Endothelial cell of umbilical vein (primary cell): ENCODE results near the gene KRTAP25-1.

Experiments used
- POLR2A ChIP-seq: IDR thresholded peaks from 2 replicates; pipeline ENCODE4 v1.6.1; 2012; ENCODE audit warnings: low read depth, mild to moderate bottlenecking, control low read depth, low read length
- POLR2AphosphoS5 ChIP-seq: IDR thresholded peaks from 2 replicates; pipeline ENCODE4 v1.6.1; 2012; ENCODE audit warnings: low read depth, mild to moderate bottlenecking, control low read depth, low read length, moderate library complexity; ENCODE audit not compliant: insufficient read depth
- TF ChIP-seq, protein P1 (sequence below), 2 donors: IDR thresholded peaks; 1 replicate in 1 of 2; 2 replicates in 1 of 2; pipeline ENCODE4 v1.5.1; 2011; ENCODE audit warnings: low read length in 2 of 2, mild to moderate bottlenecking in 2 of 2, moderate library complexity in 2 of 2, control low read depth in 1 of 2, inconsistent platforms in 1 of 2, low read depth in 1 of 2; ENCODE audit not compliant: insufficient read depth in 1 of 2; ENCODE audit errors: extremely low read depth in 1 of 2

DNA sequence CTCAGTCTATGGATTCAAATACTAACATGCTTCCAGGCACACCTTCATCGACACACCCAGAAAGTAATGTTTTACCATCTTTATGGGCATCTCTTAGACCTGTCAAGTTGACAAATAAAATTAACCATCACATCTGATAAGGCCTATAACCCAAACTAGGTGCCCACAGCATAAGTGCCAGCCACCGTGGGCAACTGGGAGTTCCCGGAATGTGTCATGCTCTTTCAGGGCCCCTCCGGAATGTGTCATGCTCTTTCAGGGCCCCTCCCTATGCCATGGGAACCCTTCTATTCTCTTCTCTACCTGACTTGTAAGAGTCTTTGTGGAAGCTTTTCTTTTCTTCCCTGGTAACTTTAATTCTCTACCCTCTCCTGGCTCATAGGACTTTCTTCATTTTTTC lies 33.2 kb downstream of the KRTAP25-1 start:
- no peak for TF ChIP-seq POLR2AphosphoS5
- TF ChIP-seq, protein P1, sequence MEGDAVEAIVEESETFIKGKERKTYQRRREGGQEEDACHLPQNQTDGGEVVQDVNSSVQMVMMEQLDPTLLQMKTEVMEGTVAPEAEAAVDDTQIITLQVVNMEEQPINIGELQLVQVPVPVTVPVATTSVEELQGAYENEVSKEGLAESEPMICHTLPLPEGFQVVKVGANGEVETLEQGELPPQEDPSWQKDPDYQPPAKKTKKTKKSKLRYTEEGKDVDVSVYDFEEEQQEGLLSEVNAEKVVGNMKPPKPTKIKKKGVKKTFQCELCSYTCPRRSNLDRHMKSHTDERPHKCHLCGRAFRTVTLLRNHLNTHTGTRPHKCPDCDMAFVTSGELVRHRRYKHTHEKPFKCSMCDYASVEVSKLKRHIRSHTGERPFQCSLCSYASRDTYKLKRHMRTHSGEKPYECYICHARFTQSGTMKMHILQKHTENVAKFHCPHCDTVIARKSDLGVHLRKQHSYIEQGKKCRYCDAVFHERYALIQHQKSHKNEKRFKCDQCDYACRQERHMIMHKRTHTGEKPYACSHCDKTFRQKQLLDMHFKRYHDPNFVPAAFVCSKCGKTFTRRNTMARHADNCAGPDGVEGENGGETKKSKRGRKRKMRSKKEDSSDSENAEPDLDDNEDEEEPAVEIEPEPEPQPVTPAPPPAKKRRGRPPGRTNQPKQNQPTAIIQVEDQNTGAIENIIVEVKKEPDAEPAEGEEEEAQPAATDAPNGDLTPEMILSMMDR (IDR thresholded peaks at IDR 0.05; ENCODE audit: extremely low read depth in 1 of 2, insufficient read depth in 1 of 2, low read depth in 1 of 2, low read length in 2 of 2) = no peak
- TF ChIP-seq POLR2A = no peak
